Epithelial cell of esophagus (primary cell): ENCODE results near the gene LCE1D.

Experiments
- DNase-seq: peaks from one replicate; pipeline ENCODE4 v3.0.0; 2010; ENCODE audit warnings: low read depth
- H3K4me3 ChIP-seq: 2 replicates; pipeline ENCODE4 v1.5.1; 2011; ENCODE audit warnings: mild to moderate bottlenecking, low read length, control low read depth
- CTCF ChIP-seq: IDR thresholded peaks from 2 replicates; pipeline ENCODE4 v1.5.1; 2011; ENCODE audit warnings: low read depth, mild to moderate bottlenecking, low read length, control low read depth, inconsistent platforms; ENCODE audit not compliant: insufficient read depth; ENCODE audit errors: missing control alignments

LCE1D gene

GRCh38 chr1:152759453-152760173 is 36.9 kb upstream of the LCE1D start:
- no peak overlapping the region for H3K4me3 ChIP-seq
- no peak for TF ChIP-seq CTCF
- DNase-seq: peak; percentile 89

DNA sequence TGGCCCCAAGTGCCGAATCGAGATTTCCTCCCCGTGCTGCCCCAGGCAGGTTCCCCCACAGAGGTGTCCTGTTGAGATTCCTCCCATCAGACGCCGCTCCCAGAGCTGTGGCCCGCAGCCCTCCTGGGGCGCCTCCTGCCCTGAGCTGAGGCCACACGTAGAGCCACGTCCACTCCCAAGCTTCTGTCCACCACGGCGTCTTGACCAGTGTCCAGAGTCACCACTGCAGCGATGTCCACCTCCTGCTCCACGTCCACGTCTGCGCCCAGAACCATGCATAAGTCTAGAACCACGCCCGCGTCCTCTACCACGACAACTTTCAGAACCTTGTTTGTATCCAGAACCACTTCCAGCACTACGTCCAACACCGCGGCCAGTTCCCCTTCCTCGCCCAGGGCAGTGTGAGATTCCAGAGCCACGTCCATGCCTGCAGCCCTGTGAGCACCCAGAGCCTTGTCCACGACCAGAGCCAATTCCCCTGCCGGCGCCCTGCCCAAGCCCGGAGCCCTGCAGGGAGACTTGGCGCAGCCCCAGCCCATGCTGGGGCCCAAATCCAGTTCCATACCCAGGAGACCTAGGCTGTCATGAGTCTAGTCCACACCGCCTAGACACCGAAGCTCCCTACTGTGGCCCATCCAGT is 35.9 kb upstream of the LCE1D start:
- H3K4me3 ChIP-seq: no peak overlapping the region
- TF ChIP-seq CTCF: no peak
- DNase-seq: no peak

- no peak overlapping the region for H3K4me3 ChIP-seq
- DNase-seq: peak; percentile 54
- TF ChIP-seq CTCF: no peak
Observed at GRCh38 chr1:152761609-152762213, 34.8 kb upstream of the LCE1D start.

GRCh38 chr1:152768847-152769533 is 27.5 kb upstream of the LCE1D start:
- H3K4me3 ChIP-seq: no peak overlapping the region
- DNase-seq: no peak
- no peak for TF ChIP-seq CTCF

DNA sequence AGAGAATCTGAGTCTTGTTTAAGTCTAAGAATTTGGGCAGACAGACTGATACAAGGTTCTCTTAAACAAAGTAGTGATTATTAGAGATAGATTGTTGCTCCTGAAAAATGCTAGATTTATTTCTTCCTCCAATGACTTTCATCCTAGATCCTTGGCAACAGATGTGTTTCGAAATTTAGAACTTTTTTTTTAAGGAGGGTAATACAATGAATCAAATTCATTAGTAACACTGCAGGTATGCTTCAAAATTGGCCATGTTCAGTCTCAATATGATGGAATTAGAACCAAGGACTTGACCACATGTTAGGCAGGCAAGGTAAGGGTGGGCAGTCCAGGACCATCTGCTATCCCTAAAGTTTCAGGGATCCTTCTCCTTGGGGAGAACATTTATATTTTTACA is 26.1 kb upstream of the LCE1D start:
- no peak overlapping the region for H3K4me3 ChIP-seq
- peak; percentile 44 for DNase-seq
- TF ChIP-seq CTCF: no peak

GRCh38 chr1:152774875-152775274 is 21.6 kb upstream of the LCE1D start, which contains the start of gene LCE1F:
LCE1F (plus strand) TSS chr1:152775140; CDS start chr1:152776372, 1,232 bp downstream.
- no peak within 1 kb of the TSS for H3K4me3 ChIP-seq
- TF ChIP-seq CTCF: peak; percentile 35
- DNase-seq: peak; percentile 79
